GM12878 (cell line): ENCODE results near the gene EVPLL. TPM values are rescaled to one million over a fixed set of nuclear protein-coding genes. Genes with fewer than 3 reads are reported as not detected.

Experiments
- ATAC-seq: fragments of 200-7000 bp; cut with Tn5 transposase; 3 replicates; pipeline ENCODE4 v1.9.1; 2020; ENCODE audit warnings: mild to moderate bottlenecking, moderate library complexity
- BruUV-seq: library from RNA; stranded (reverse); fragments of 400-500 nt; replicated peaks from 2 replicates; lab custom pipeline; 2021; lab: Mats Ljungman, UMichigan
- CTCF ChIA-PET: fragments of 300-600 bp; sonication (Branson Sonifier 250); formaldehyde crosslinking; extraction: SDS; loops from one replicate; lab custom pipeline; 2021; ENCODE audit warnings: inconsistent platforms; lab: Yijun Ruan, JAX
- POLR2A ChIA-PET: fragments of 350-600 bp; formaldehyde crosslinking; extraction: SDS; loops from one replicate; lab custom pipeline; 2021; ENCODE audit warnings: inconsistent platforms; lab: Charles Lee
- RAD21 ChIA-PET: fragments of 300-600 bp; sonication (Branson Sonifier 250); formaldehyde crosslinking; loops from one replicate; lab custom pipeline; 2023; ENCODE audit warnings: antibody characterized with exemption; ENCODE audit not compliant: unreplicated experiment; lab: Charles Lee
- SMC1A ChIA-PET: fragments of 300-600 bp; sonication (Branson Sonifier 250); formaldehyde crosslinking; loops from one replicate; lab custom pipeline; 2023; ENCODE audit not compliant: unreplicated experiment, uncharacterized antibody; lab: Charles Lee
- DNase-seq: peaks from one replicate; pipeline ENCODE4 v3.0.0-alpha.2; 2011; ENCODE audit warnings: low read depth, low spot score
- FAIRE-seq: peaks from 3 replicates; lab custom pipeline; 2011; peaks lifted over from hg19 to GRCh38; lab: Jason Lieb, UNC
- H2AFZ ChIP-seq: 2 replicates; pipeline ENCODE4 v1.6.0; 2011; ENCODE audit warnings: low read depth, low read length, control low read depth; ENCODE audit not compliant: control insufficient read depth
- H3K27ac ChIP-seq: 2 replicates; pipeline ENCODE4 v1.5.1; 2011; ENCODE audit warnings: control low read depth; ENCODE audit not compliant: control insufficient read depth, insufficient read depth
- H3K27me3 ChIP-seq, 2 experiments: replicated peaks in 1 of 2; 2 replicates each; pipeline versions ENCODE4 v1.6.0 to v1.6.1; 2011; ENCODE audit warnings: low read length in 1 of 2; ENCODE audit not compliant: control insufficient read depth in 2 of 2, insufficient read depth in 2 of 2
- H3K36me3 ChIP-seq, 2 experiments: 2 replicates each; pipeline ENCODE4 v1.5.1; 2011; ENCODE audit warnings: low read length in 1 of 2; ENCODE audit not compliant: control insufficient read depth in 2 of 2, insufficient read depth in 2 of 2
- H3K4me1 ChIP-seq: 2 replicates; pipeline ENCODE4 v1.6.1; 2011; ENCODE audit warnings: mild to moderate bottlenecking, low read length, moderate library complexity, mixed read lengths; ENCODE audit not compliant: control insufficient read depth, insufficient read depth
- H3K4me2 ChIP-seq: 2 replicates; pipeline ENCODE4 v1.6.0; 2011; ENCODE audit warnings: control low read depth; ENCODE audit not compliant: control insufficient read depth, insufficient read depth
- H3K4me3 ChIP-seq: fragments of 200-600 bp; sonication (generic); 2 replicates; pipeline ENCODE4 v1.5.1; 2016
- H3K79me2 ChIP-seq: 2 replicates; pipeline ENCODE4 v1.6.0; 2011; ENCODE audit warnings: low read length; ENCODE audit not compliant: control insufficient read depth, insufficient read depth
- H3K9ac ChIP-seq: 2 replicates; pipeline ENCODE4 v1.8.0; 2011; ENCODE audit warnings: low read length, control low read depth, mixed read lengths; ENCODE audit not compliant: control insufficient read depth, insufficient read depth
- H3K9me3 ChIP-seq: replicated peaks from 3 replicates; pipeline ENCODE4 v1.5.1; 2011; ENCODE audit warnings: mild to moderate bottlenecking, low read length; ENCODE audit not compliant: control insufficient read depth, insufficient read depth
- H4K20me1 ChIP-seq: 2 replicates; pipeline ENCODE4 v1.6.0; 2011; ENCODE audit not compliant: control insufficient read depth, insufficient read depth
- CTCF ChIP-seq, 3 experiments: IDR thresholded peaks in 2 of 3; conservative IDR thresholded peaks in 1 of 3; 2 replicates each; pipeline ENCODE4 v1.5.1; 2011; ENCODE audit warnings: low read depth in 3 of 3, low read length in 3 of 3, mild to moderate bottlenecking in 3 of 3, control low read depth in 2 of 3, moderate library complexity in 2 of 3, inconsistent platforms in 1 of 3, mixed read lengths in 1 of 3; ENCODE audit not compliant: control insufficient read depth in 2 of 3, insufficient read depth in 1 of 3; ENCODE audit errors: extremely low read depth in 1 of 3
- ESRRA ChIP-seq: IDR thresholded peaks from 2 replicates; pipeline ENCODE4 v1.6.1; 2012; ENCODE audit warnings: mild to moderate bottlenecking, low read length, improper control_type of control experiment
- IRF5 ChIP-seq: fragments of 450-650 bp; IDR thresholded peaks from 2 replicates; pipeline ENCODE4 v1.6.1; 2017; ENCODE audit warnings: borderline replicate concordance
- PKNOX1 ChIP-seq: fragments of 450-650 bp; IDR thresholded peaks from 2 replicates; pipeline ENCODE4 v1.6.1; 2016; ENCODE audit warnings: mild to moderate bottlenecking
- SUPT20H ChIP-seq: IDR thresholded peaks from 2 replicates; pipeline ENCODE4 v1.6.1; 2011; ENCODE audit warnings: low read depth, mild to moderate bottlenecking, low read length, moderate library complexity, borderline replicate concordance; ENCODE audit not compliant: control insufficient read depth
- USF1 ChIP-seq: IDR thresholded peaks from 2 replicates; pipeline ENCODE4 v1.6.1; 2011; ENCODE audit warnings: borderline replicate concordance, low read depth, mild to moderate bottlenecking, moderate library complexity, mixed read lengths, low read length; ENCODE audit not compliant: insufficient read depth; ENCODE audit errors: extremely low read length
- ZNF384 ChIP-seq: IDR thresholded peaks from 2 replicates; pipeline ENCODE4 v1.6.1; 2012; ENCODE audit warnings: low read depth, mild to moderate bottlenecking, low read length, improper control_type of control experiment, borderline replicate concordance
- WGBS: methylation state at CpG from one replicate; pipeline ENCODE4 v1.1.6; 2016; ENCODE audit warnings: low lambda C conversion rate; ENCODE audit not compliant: insufficient replicate concordance, insufficient coverage; ENCODE audit errors: missing lambda C conversion rate; 5-methylcytosine and 5-hydroxymethylcytosine counted together
- in situ Hi-C: fragments of 300-500 bp; cut with MboI; formaldehyde crosslinking; loops from 9 replicates; pipeline ENCODE4 v1.14.3; 2018; ENCODE audit warnings: mixed read lengths
- intact Hi-C: fragments of 100-400 bp; cut with micrococcal nuclease; formaldehyde crosslinking; loops from one replicate; pipeline ENCODE4 v1.14.2; 2022; ENCODE audit not compliant: unreplicated experiment
- polyA plus RNA-seq, 11 experiments: library from polyadenylated mRNA; depleted of rRNA in 4 of 11; unstranded in 6 of 11; stranded (reverse) in 5 of 11; fragments of >200 nt; fragmentation: Nextera tagmentation in 4 of 11; fragmentation: Illumina TruSeq in 1 of 11; extraction: Ambion mirVana in 4 of 11; extraction: Trizol in 1 of 11; gene quantifications; 1 replicate in 1 of 11; 2 replicates in 10 of 11; pipeline versions ENCODE4 v1.2.1 to v1.2.3, GENCODE V29; 2011 to 2016; ENCODE audit warnings: inconsistent platforms in 2 of 11, missing spikeins in 2 of 11, low read depth in 1 of 11
- total RNA-seq, 4 experiments: library from RNA; depleted of rRNA in 3 of 4; stranded (reverse); fragments of >200 nt in 3 of 4; fragmentation: Illumina TruSeq in 1 of 4; extraction: Trizol in 1 of 4; gene quantifications; 2 replicates each; pipeline versions ENCODE4 v1.2.1 to v1.2.3, GENCODE V29; 2013 to 2021

The EVPLL gene
- total and polyA plus RNA-seq, 10 of the 15 experiments (the other 5 are each of a cell fraction or from before 2014, with no cell fraction given) = not detected

GRCh38 chr17:18381953-18382245 is 4.3 kb downstream of the EVPLL start:
- DNase-seq = no peak
- Histone ChIP-seq H3K4me3 (no peak overlapping the region), H3K9ac (no peak overlapping the region), H3K79me2 (no peaks in the 10 kb centered on the region), H3K27ac (no peak overlapping the region), H3K36me3 (no peaks in the 10 kb centered on the region), H3K4me2 (no peak overlapping the region), H3K27me3 (no peaks in the 10 kb centered on the region; a peak in 1 of 4 replicates), H4K20me1 (no peaks in the 10 kb centered on the region), H3K4me1 (peaks cover 5% of the 10 kb centered on the region; the same call in 1 of the 2 replicates), H3K9me3 (no peaks in the 10 kb centered on the region), H2AFZ (no peak overlapping the region)
- POLR2A ChIA-PET = no interaction called here
- 44% methylated on average over 3 of the region's 3 CpGs for WGBS
- TF ChIP-seq USF1 = no peak
- no peak for TF ChIP-seq ESRRA
- no peak for TF ChIP-seq SUPT20H
- TF ChIP-seq CTCF (IDR thresholded peaks at IDR 0.05 in 2 of 3, conservative IDR thresholded peaks at IDR 0.05 in 1 of 3; ENCODE audit: control insufficient read depth in 2 of 3, extremely low read depth in 1 of 3, insufficient read depth in 1 of 3, low read depth in 3 of 3, low read length in 3 of 3) = no peak
- no peak for TF ChIP-seq PKNOX1
- TF ChIP-seq ZNF384 = no peak
- TF ChIP-seq IRF5 = no peak
- CTCF ChIA-PET = no interaction called here
- no peak for ATAC-seq
- SMC1A ChIA-PET = no interaction called here
- in situ Hi-C loops = no loop called here
- intact Hi-C loops = no loop called here
- FAIRE-seq = no peak
- BruUV-seq = no TSS peak
- RAD21 ChIA-PET = no interaction called here
